Caco-2 (cell line): ENCODE results near the gene ADGRV1. TPM values are rescaled to one million over a fixed set of nuclear protein-coding genes. Genes with fewer than 3 reads are reported as not detected.

Source experiments
- BruUV-seq: library from RNA; stranded (reverse); fragments of 400-500 nt; replicated peaks from 2 replicates; lab custom pipeline; 2021; lab: Mats Ljungman, UMichigan
- CTCF ChIA-PET: fragments of 300-600 bp; sonication (Branson Sonifier 250); formaldehyde crosslinking; loops from one replicate; lab custom pipeline; 2022; ENCODE audit warnings: antibody characterized with exemption; lab: Charles Lee
- POLR2A ChIA-PET: fragments of 300-600 bp; sonication (Branson Sonifier 250); formaldehyde crosslinking; loops from one replicate; lab custom pipeline; 2022; ENCODE audit warnings: antibody characterized with exemption; lab: Charles Lee
- DNase-seq, 2 experiments: peaks; one replicate each; pipeline versions ENCODE4 v3.0.0 to v3.0.0-alpha.2; 2020 to 2022
- H3K27me3 ChIP-seq: replicated peaks from 2 replicates; pipeline ENCODE4 v1.6.0; 2011; ENCODE audit warnings: low read length; ENCODE audit not compliant: control insufficient read depth, insufficient read depth
- H3K36me3 ChIP-seq: 2 replicates; pipeline ENCODE4 v1.5.1; 2011; ENCODE audit warnings: low read length; ENCODE audit not compliant: control insufficient read depth, insufficient read depth
- H3K4me1 ChIP-seq: fragments of 250-450 bp; sonication (Bioruptor Pico); 2 replicates; pipeline ENCODE4 v1.5.1; 2020; ENCODE audit warnings: mild to moderate bottlenecking
- H3K4me3 ChIP-seq: 2 replicates; pipeline ENCODE4 v1.5.1; 2011; ENCODE audit warnings: low read depth, mild to moderate bottlenecking, control low read depth, low read length
- H3K9me3 ChIP-seq: fragments of 250-450 bp; sonication (Bioruptor Pico); 2 replicates; pipeline ENCODE4 v1.5.1; 2020; ENCODE audit warnings: mild to moderate bottlenecking, moderate library complexity
- H3K27ac Mint-ChIP-seq: one replicate; pipeline ENCODE4 v1.8.0; 2022; ENCODE audit warnings: mixed read lengths; ENCODE audit not compliant: unreplicated experiment
- H3K27me3 Mint-ChIP-seq: one replicate; pipeline ENCODE4 v1.8.0; 2022; ENCODE audit warnings: mixed read lengths; ENCODE audit not compliant: insufficient read depth, unreplicated experiment
- H3K36me3 Mint-ChIP-seq: one replicate; pipeline ENCODE4 v1.8.0; 2022; ENCODE audit warnings: mild to moderate bottlenecking, mixed read lengths; ENCODE audit not compliant: insufficient read depth, unreplicated experiment
- H3K4me1 Mint-ChIP-seq: one replicate; pipeline ENCODE4 v1.8.0; 2022; ENCODE audit warnings: low read depth, mixed read lengths; ENCODE audit not compliant: unreplicated experiment
- H3K4me3 Mint-ChIP-seq: one replicate; pipeline ENCODE4 v1.8.0; 2022; ENCODE audit warnings: mild to moderate bottlenecking, moderate library complexity, mixed read lengths; ENCODE audit not compliant: unreplicated experiment
- H3K9me3 Mint-ChIP-seq: one replicate; pipeline ENCODE4 v1.8.0; 2022; ENCODE audit warnings: mixed read lengths; ENCODE audit not compliant: unreplicated experiment
- CTCF ChIP-seq, 2 experiments: fragments of 200-600 bp in 1 of 2; IDR thresholded peaks; 1 replicate in 1 of 2; 2 replicates in 1 of 2; pipeline versions ENCODE4 v1.5.1 to v1.8.0; 2011 to 2022; ENCODE audit warnings: antibody characterized with exemption in 1 of 2, control low read depth in 1 of 2, inconsistent platforms in 1 of 2, low read depth in 1 of 2, low read length in 1 of 2, mild to moderate bottlenecking in 1 of 2, moderate library complexity in 1 of 2; ENCODE audit not compliant: insufficient read depth in 1 of 2, severe bottlenecking in 1 of 2, unreplicated experiment in 1 of 2
- intact Hi-C: fragments of 100-400 bp; cut with micrococcal nuclease; formaldehyde crosslinking; loops from one replicate; pipeline ENCODE4 v1.10.0; 2022; ENCODE audit not compliant: unreplicated experiment
- total RNA-seq: library from RNA; stranded (reverse); gene quantifications from 2 replicates; pipeline ENCODE4 v1.2.3, GENCODE V29; 2022

Gene ADGRV1
- total RNA-seq, 1 experiment from 2014 or later: 23.2 TPM

- no peaks in the 10 kb centered on the region for H3K9me3 Mint-ChIP-seq
- no peaks in the 10 kb centered on the region for H3K27me3 Mint-ChIP-seq
- H3K9me3 ChIP-seq: no peaks in the 10 kb centered on the region
- H3K36me3 ChIP-seq: no peaks in the 10 kb centered on the region
- TF ChIP-seq CTCF (IDR thresholded peaks at IDR 0.05; ENCODE audit: insufficient read depth in 1 of 2, low read depth in 1 of 2, low read length in 1 of 2, severe bottlenecking in 1 of 2, unreplicated experiment in 1 of 2): no peak
- no peak overlapping the region for H3K4me3 ChIP-seq
- H3K36me3 Mint-ChIP-seq: no peaks in the 10 kb centered on the region
- H3K4me1 ChIP-seq: peaks cover 32% of the 10 kb centered on the region
- H3K27me3 ChIP-seq: no peaks in the 10 kb centered on the region
- H3K4me1 Mint-ChIP-seq: peaks cover 28% of the 10 kb centered on the region
- CTCF ChIA-PET: no interaction called here
- intact Hi-C loops: loop anchor here (2.0 kb wide), 2 partner anchors 16 to 160 kb away; no protein-coding TSS in a partner anchor
- POLR2A ChIA-PET: no interaction called here
- BruUV-seq: no TSS peak
- no peak for DNase-seq
- no peak overlapping the region for H3K4me3 Mint-ChIP-seq
- peak overlapping the region; percentile 38 for H3K27ac Mint-ChIP-seq
These were observed 374.7 kb downstream of the ADGRV1 start for GRCh38 chr5:90933298-90933697.

GRCh38 chr5:90934091-90934719, 375.6 kb downstream of the ADGRV1 start:
- ChIA-PET CTCF (no interaction called here), POLR2A (no interaction called here)
- TF ChIP-seq CTCF (IDR thresholded peaks at IDR 0.05; ENCODE audit: insufficient read depth in 1 of 2, low read depth in 1 of 2, low read length in 1 of 2, severe bottlenecking in 1 of 2, unreplicated experiment in 1 of 2): no peak
- intact Hi-C loops: no loop called here
- H3K9me3 ChIP-seq: no peaks in the 10 kb centered on the region
- peaks cover 32% of the 10 kb centered on the region for H3K4me1 ChIP-seq
- no peaks in the 10 kb centered on the region for H3K36me3 Mint-ChIP-seq
- H3K27ac Mint-ChIP-seq: peak overlapping the region; percentile 38
- peak overlapping the region; percentile 1 for H3K4me3 Mint-ChIP-seq
- peak; percentile 34 to 40 for DNase-seq
- no peaks in the 10 kb centered on the region for H3K9me3 Mint-ChIP-seq
- no peaks in the 10 kb centered on the region for H3K27me3 Mint-ChIP-seq
- H3K27me3 ChIP-seq: no peaks in the 10 kb centered on the region
- no TSS peak for BruUV-seq
- H3K4me1 Mint-ChIP-seq: peaks cover 28% of the 10 kb centered on the region
- H3K4me3 ChIP-seq: no peak overlapping the region
- no peaks in the 10 kb centered on the region for H3K36me3 ChIP-seq

GRCh38 chr5:90934738-90935137, 376.1 kb downstream of the ADGRV1 start:
- no peak overlapping the region for H3K4me3 ChIP-seq
- TF ChIP-seq CTCF (IDR thresholded peaks at IDR 0.05; ENCODE audit: insufficient read depth in 1 of 2, low read depth in 1 of 2, low read length in 1 of 2, severe bottlenecking in 1 of 2, unreplicated experiment in 1 of 2): no peak
- no peak for DNase-seq
- ChIA-PET CTCF (no interaction called here), POLR2A (no interaction called here)
- Mint-ChIP-seq H3K27me3 (no peaks in the 10 kb centered on the region), H3K4me3 (peak overlapping the region; percentile 1), H3K9me3 (no peaks in the 10 kb centered on the region), H3K27ac (peak overlapping the region; percentile 38), H3K36me3 (no peaks in the 10 kb centered on the region), H3K4me1 (peaks cover 28% of the 10 kb centered on the region)
- H3K4me1 ChIP-seq: peaks cover 32% of the 10 kb centered on the region
- no peaks in the 10 kb centered on the region for H3K9me3 ChIP-seq
- H3K27me3 ChIP-seq: no peaks in the 10 kb centered on the region
- H3K36me3 ChIP-seq: no peaks in the 10 kb centered on the region
- no TSS peak for BruUV-seq
- intact Hi-C loops: no loop called here
